GM12865 (cell line): ENCODE measurements around the gene MED26.

Source experiments
- DNase-seq: peaks from one replicate; pipeline ENCODE4 v3.0.0; 2010; ENCODE audit warnings: low read depth
- H3K4me3 ChIP-seq: 2 replicates; pipeline ENCODE4 v1.5.1; 2011; ENCODE audit warnings: mild to moderate bottlenecking, low read depth, low read length, control low read depth
- TF ChIP-seq, protein P1 (sequence below): IDR thresholded peaks from 2 replicates; pipeline ENCODE4 v1.5.1; 2011; ENCODE audit warnings: low read length, control low read depth, low read depth, inconsistent platforms; ENCODE audit not compliant: insufficient read depth; ENCODE audit errors: missing control alignments

The MED26 gene

DNA sequence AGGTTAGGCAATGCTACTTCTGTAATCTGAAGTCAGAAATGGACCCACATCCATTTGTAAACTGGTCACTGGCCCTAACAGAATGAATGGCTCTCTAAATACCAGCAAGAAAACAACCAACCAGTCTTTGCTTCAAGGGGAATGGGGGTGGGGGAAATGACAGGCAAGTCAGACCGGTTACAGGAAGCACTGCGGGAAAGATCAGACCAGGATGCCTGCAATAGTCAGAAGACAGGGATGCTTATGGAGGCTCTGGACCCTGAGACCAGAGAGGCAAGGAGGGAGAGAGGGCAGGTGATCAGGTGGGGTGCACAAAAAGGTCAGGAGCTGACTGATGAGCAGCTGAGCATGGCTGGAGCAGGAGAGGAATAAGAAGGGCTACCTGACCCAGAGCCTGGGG, 13.1 kb downstream of the MED26 start:
- TF ChIP-seq, protein P1, sequence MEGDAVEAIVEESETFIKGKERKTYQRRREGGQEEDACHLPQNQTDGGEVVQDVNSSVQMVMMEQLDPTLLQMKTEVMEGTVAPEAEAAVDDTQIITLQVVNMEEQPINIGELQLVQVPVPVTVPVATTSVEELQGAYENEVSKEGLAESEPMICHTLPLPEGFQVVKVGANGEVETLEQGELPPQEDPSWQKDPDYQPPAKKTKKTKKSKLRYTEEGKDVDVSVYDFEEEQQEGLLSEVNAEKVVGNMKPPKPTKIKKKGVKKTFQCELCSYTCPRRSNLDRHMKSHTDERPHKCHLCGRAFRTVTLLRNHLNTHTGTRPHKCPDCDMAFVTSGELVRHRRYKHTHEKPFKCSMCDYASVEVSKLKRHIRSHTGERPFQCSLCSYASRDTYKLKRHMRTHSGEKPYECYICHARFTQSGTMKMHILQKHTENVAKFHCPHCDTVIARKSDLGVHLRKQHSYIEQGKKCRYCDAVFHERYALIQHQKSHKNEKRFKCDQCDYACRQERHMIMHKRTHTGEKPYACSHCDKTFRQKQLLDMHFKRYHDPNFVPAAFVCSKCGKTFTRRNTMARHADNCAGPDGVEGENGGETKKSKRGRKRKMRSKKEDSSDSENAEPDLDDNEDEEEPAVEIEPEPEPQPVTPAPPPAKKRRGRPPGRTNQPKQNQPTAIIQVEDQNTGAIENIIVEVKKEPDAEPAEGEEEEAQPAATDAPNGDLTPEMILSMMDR, result no peak

DNA sequence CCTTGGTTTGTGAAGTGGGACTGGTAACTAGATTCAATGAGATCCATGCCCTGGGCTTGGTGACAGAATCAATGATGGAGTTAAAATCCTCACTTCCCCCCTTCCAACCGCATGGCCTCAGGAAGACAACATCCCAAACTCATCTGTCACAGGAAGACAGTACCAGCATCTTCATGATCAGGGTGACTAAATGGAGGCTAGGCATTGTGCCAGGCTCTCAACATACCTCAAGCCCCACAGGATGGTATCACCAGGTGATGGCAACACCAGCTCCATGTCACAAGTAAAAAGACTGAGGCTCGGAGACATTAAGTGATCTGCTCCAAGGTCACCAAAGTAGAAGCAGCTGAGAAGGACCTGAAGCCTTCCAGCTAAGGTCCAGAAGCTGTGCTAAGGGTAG, 14.2 kb downstream of the MED26 start:
- H3K4me3 ChIP-seq, result no peak overlapping the region
- no peak for DNase-seq
- TF ChIP-seq, protein P1, result no peak

More for the DNA sequence above, 13.1 kb downstream of the MED26 start:
- no peak for DNase-seq
- H3K4me3 ChIP-seq, result no peak overlapping the region

DNA sequence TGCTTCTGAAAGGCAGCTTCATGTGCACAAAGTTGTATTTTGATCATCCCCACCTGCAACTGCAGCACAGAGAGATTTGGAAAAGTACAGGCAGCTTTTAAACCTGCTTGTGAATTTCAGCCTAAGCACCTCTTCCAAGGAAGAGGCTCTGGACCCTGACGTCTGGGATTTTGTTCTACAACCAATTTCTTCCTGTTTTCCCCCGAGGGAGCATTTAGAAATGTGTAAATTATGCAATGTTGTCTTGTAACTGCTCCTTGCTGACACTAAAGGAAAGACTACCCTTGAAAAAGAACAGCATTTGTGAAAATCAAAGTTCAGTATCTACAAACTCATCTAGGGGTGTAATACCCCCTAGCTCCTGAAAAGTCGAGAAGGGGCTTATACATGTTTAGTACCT, 15.4 kb downstream of the MED26 start:
- H3K4me3 ChIP-seq, result no peak overlapping the region
- DNase-seq, result no peak
- TF ChIP-seq, protein P1, result no peak

DNA sequence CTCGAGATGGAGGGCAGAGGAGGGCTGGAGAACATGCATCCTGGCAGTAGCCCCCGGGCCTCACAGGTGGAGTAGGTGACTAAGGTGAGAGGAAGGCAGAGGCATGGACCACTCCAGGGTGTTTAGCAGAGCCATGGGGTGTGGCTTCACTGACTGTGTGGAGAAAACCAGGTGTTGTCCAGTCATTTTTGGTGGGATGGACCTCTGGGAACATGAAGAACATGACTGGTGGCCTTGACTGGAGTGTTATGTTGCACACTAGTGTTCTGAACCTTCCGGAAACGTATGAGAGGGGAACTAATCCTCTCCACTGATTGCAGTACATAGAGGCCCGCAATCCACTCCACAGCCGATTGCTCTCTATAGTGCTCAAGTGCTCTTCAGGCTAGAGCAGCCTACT, 16.9 kb downstream of the MED26 start:
- no peak overlapping the region for H3K4me3 ChIP-seq
- DNase-seq, result no peak
- TF ChIP-seq, protein P1, result no peak

DNA sequence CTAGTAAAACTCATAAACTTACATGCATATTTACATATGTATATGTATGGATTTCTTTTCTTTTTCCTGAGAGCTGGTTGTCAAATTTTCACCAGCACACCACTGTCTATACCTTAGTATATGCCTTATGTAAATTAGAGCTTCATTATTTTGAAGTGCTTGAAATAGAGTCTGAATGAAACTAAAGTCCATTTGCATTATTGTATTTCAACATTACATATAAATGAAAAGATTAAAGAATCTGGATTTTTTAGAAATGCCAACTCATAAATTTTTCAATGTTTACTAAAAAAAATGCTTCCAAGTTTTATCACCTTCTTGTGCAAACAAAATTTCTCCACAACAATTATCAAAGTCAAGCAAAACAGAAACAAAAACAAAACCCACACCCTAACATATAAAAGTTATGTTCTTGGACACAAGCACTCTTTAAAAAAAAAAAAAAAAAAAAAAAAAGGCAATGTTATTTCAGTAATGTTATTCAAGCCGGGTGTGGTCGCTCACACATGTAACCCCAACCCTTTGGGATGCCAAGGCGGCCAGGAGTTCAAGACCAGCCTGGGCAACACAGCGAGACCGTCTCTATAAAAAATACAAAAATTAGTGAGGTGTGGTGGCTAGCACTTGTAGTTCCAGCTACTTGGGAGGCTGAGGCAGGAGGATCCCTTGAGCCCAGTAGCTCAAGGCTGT, 18.3 kb downstream of the MED26 start:
- H3K4me3 ChIP-seq, result no peak overlapping the region
- TF ChIP-seq, protein P1, result no peak
- DNase-seq, result no peak

DNA sequence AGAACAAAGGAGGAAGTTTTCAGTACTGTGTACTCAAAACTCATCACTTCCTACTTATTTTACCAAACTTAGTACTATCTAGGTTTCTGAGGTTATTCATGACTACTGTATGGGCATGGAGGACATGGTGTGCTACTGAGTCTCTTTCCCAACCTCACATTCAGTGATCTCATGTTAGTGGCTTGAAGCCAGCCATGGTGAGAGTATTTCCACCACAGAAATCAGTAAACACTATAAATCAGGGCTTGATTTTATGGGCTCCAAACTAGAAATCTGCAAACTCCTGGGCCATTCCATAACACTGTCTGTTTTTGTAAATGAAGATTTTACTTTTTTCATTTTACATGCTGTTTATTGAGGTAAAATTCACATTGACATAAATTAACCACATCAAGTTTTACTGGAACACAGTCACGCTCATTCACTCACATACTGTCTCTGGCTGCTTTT, 19.7 kb downstream of the MED26 start:
- DNase-seq, result no peak
- TF ChIP-seq, protein P1, result no peak
- H3K4me3 ChIP-seq, result no peak overlapping the region

DNA sequence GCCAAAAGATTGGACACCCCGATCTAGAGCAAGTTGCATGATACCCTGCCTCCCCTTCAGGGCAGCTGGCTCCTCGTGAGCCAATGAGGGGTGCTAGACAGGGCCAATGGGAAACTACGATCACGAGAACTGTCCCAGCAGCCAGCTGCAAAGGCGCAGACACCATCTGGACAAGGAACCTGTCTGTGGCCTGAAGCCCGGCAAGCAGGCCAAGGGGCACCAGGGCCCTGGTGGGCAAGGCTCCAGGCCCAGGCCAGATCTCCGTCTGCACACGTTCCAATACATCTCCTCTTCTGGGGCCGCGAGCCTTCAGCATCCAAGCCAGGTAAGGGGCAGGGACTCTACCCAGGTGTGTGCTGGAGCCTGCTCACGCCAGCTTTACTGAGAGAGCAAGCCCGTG, 20.2 kb downstream of the MED26 start:
- H3K4me3 ChIP-seq, result no peak overlapping the region
- no peak for DNase-seq
- TF ChIP-seq, protein P1, result no peak
